Right ventricle myocardium superior (tissue), 1 donor: ENCODE measurements around the gene FUCA2. TPM values are rescaled to one million over a fixed set of nuclear protein-coding genes. Genes with fewer than 3 reads are reported as not detected.
"Not testable (repeated sequence)": the region's sequence is repeated elsewhere in the genome, so short reads cannot be mapped to it uniquely, and the experiment has no call there.

ENCODE experiments used
- ATAC-seq: fragments of 200-7000 bp; cut with Tn5 transposase; one replicate; pipeline ENCODE4 v1.9.1; 2020; ENCODE audit warnings: mild to moderate bottlenecking; ENCODE audit not compliant: poor library complexity
- DNase-seq: peaks from one replicate; pipeline ENCODE4 v3.0.0-alpha.2; 2020
- intact Hi-C: fragments of 100-400 bp; cut with DNase I; formaldehyde crosslinking; loops from one replicate; pipeline ENCODE4 v1.11.2; 2022
- total RNA-seq: library from RNA; stranded (reverse); fragmentation: NEBNext Ultra II Directional; extraction: Animal tissue kit (Norgen Biotek cat#: 25700); gene quantifications from one replicate; pipeline ENCODE4 v1.2.1, GENCODE V29; 2021
- donor health status: DM: no; HTN: yes; CAD: no; lungs with severe emphysema.

Gene FUCA2
- total RNA-seq, 1 donor from 2014 or later = 38.8 TPM

GRCh38 chr6:143539106-143539505, 27.6 kb upstream of the FUCA2 start:
- intact Hi-C loops = no loop called here
- DNase-seq (no peak), ATAC-seq (no peak)

GRCh38 chr6:143538374-143538773, 26.9 kb upstream of the FUCA2 start:
- no peak for DNase-seq
- intact Hi-C loops = no loop called here
- no peak for ATAC-seq

- DNase-seq = peak; percentile 81
- peak; percentile 82 for ATAC-seq
- intact Hi-C loops = no loop called here
Measured at GRCh38 chr6:143536866-143537691, 25.6 kb upstream of the FUCA2 start.

GRCh38 chr6:143536461-143536865, 24.9 kb upstream of the FUCA2 start:
- intact Hi-C loops = no loop called here
- DNase-seq = peak; percentile 69
- peak; percentile 74 for ATAC-seq

GRCh38 chr6:143535189-143535614, 23.7 kb upstream of the FUCA2 start:
- no peak for DNase-seq
- intact Hi-C loops = no loop called here

GRCh38 chr6:143531720-143532499, 20.4 kb upstream of the FUCA2 start:
- no peak for DNase-seq
- no peak for ATAC-seq
- intact Hi-C loops = no loop called here

More at GRCh38 chr6:143535189-143535614, 23.7 kb upstream of the FUCA2 start:
- no peak for ATAC-seq

- DNase-seq (no peak), ATAC-seq (no peak)
- intact Hi-C loops = no loop called here
Measured at GRCh38 chr6:143529095-143529494, 17.6 kb upstream of the FUCA2 start.

- DNase-seq (no peak), ATAC-seq (no peak)
- intact Hi-C loops = no loop called here
Measured at GRCh38 chr6:143528164-143528811, 16.8 kb upstream of the FUCA2 start.

- intact Hi-C loops = no loop called here
- ATAC-seq = no peak
- no peak for DNase-seq
Measured at GRCh38 chr6:143527677-143528076, 16.2 kb upstream of the FUCA2 start.

GRCh38 chr6:143525356-143525755, 13.8 kb upstream of the FUCA2 start:
- no peak for DNase-seq
- intact Hi-C loops = no loop called here
- ATAC-seq = no peak

GRCh38 chr6:143522039-143522600, 10.6 kb upstream of the FUCA2 start:
- ATAC-seq (no peak), DNase-seq (no peak)
- intact Hi-C loops = no loop called here

GRCh38 chr6:143517447-143517773, 5.9 kb upstream of the FUCA2 start:
- ATAC-seq (no peak), DNase-seq (no peak)
- intact Hi-C loops = no loop called here

GRCh38 chr6:143516690-143517446, 5.3 kb upstream of the FUCA2 start:
- intact Hi-C loops = no loop called here
- no peak for DNase-seq
- ATAC-seq = no peak

GRCh38 chr6:143515766-143516355, 4.3 kb upstream of the FUCA2 start:
- intact Hi-C loops = no loop called here
- ATAC-seq (peak; percentile 12), DNase-seq (no peak)

- peak; percentile 73 for ATAC-seq
- DNase-seq = peak; percentile 76
- intact Hi-C loops = no loop called here
Measured at GRCh38 chr6:143515061-143515760, 3.7 kb upstream of the FUCA2 start.

GRCh38 chr6:143513410-143513809, 1.9 kb upstream of the FUCA2 start:
- DNase-seq = no peak
- ATAC-seq = no peak
- intact Hi-C loops = no loop called here

GRCh38 chr6:143510326-143510725, 1.2 kb downstream of the FUCA2 start:
- DNase-seq, ATAC-seq, intact Hi-C loops: not testable (repeated sequence)
